Nephron progenitor cell (in vitro differentiated cells): ENCODE data around the gene NCLN.
"Not testable (repeated sequence)": the region's sequence is repeated elsewhere in the genome, so short reads cannot be mapped to it uniquely, and the experiment has no call there.

Experiments used
- DNase-seq: peaks from one replicate; pipeline ENCODE4 v3.0.0; 2021
- H3K27ac Mint-ChIP-seq: 2 replicates; pipeline ENCODE4 v1.8.0; 2021; ENCODE audit warnings: mild to moderate bottlenecking, moderate library complexity, mixed read lengths
- H3K27me3 Mint-ChIP-seq: 2 replicates; pipeline ENCODE4 v1.8.0; 2021; ENCODE audit warnings: mild to moderate bottlenecking, low read depth, mixed read lengths; ENCODE audit not compliant: poor library complexity
- H3K36me3 Mint-ChIP-seq: 2 replicates; pipeline ENCODE4 v1.8.0; 2021; ENCODE audit warnings: low read depth, mixed read lengths
- H3K4me1 Mint-ChIP-seq: 2 replicates; pipeline ENCODE4 v1.8.0; 2021; ENCODE audit warnings: mixed read lengths
- H3K4me3 Mint-ChIP-seq: 2 replicates; pipeline ENCODE4 v1.8.0; 2021; ENCODE audit warnings: mild to moderate bottlenecking, moderate library complexity, mixed read lengths
- H3K9me3 Mint-ChIP-seq: 2 replicates; pipeline ENCODE4 v1.8.0; 2021; ENCODE audit warnings: mild to moderate bottlenecking, moderate library complexity, mixed read lengths
- CTCF ChIP-seq: fragments of 200-600 bp; sonication (generic); IDR thresholded peaks from 2 replicates; pipeline ENCODE4 v1.5.0; 2021; ENCODE audit warnings: antibody characterized with exemption

NCLN gene

GRCh38 chr19:3216874-3217273 lies 31.1 kb downstream of the NCLN start:
- Mint-ChIP-seq H3K27ac (no peak overlapping the region), H3K27me3 (peaks cover 13% of the 10 kb centered on the region), H3K36me3 (no peaks in the 10 kb centered on the region), H3K4me3 (no peak overlapping the region), H3K9me3 (no peaks in the 10 kb centered on the region), H3K4me1 (no peaks in the 10 kb centered on the region)
- no peak for DNase-seq
- TF ChIP-seq CTCF: no peak

DNA sequence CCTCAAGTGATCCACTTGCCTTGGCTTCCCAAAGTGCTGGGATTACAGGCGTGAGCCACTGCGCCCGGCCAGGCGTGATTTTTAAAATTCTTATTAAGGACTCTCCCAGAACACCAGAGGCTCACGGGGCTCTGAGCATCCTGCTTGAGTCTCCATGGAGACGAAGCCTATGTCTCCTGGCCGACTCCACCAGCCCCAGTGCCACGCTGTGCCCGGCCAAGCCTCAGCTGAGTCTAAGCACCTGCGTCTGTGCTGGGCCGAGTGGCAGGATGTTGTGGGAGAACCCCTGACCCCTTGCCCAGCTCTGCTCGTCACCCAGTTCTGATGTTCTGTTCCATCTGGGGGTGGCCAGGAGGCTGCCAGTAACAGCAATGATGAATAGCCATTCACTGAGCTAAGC lies 34.8 kb downstream of the NCLN start:
- Mint-ChIP-seq H3K36me3 (no peaks in the 10 kb centered on the region), H3K27ac (no peak overlapping the region), H3K27me3 (peaks cover 42% of the 10 kb centered on the region), H3K4me3 (no peak overlapping the region), H3K9me3 (no peaks in the 10 kb centered on the region), H3K4me1 (no peaks in the 10 kb centered on the region)
- no peak for DNase-seq
- TF ChIP-seq CTCF: no peak

GRCh38 chr19:3221576-3221975 lies 35.8 kb downstream of the NCLN start:
- peaks cover 42% of the 10 kb centered on the region for H3K27me3 Mint-ChIP-seq

GRCh38 chr19:3222709-3223108 lies 37.0 kb downstream of the NCLN start:
- no peak overlapping the region for H3K27ac Mint-ChIP-seq
- TF ChIP-seq CTCF: no peak
- H3K27me3 Mint-ChIP-seq: peaks cover 42% of the 10 kb centered on the region
- no peak overlapping the region for H3K4me3 Mint-ChIP-seq
- no peaks in the 10 kb centered on the region for H3K36me3 Mint-ChIP-seq
- no peaks in the 10 kb centered on the region for H3K9me3 Mint-ChIP-seq
- no peak for DNase-seq
- no peaks in the 10 kb centered on the region for H3K4me1 Mint-ChIP-seq

More at GRCh38 chr19:3221576-3221975, 35.8 kb downstream of the NCLN start:
- H3K9me3 Mint-ChIP-seq, DNase-seq, H3K36me3 Mint-ChIP-seq, H3K4me3 Mint-ChIP-seq, H3K27ac Mint-ChIP-seq, H3K4me1 Mint-ChIP-seq: not testable (repeated sequence)

- Mint-ChIP-seq H3K27me3 (peaks cover 40% of the 10 kb centered on the region), H3K4me3 (peak within 1 kb of the TSS; percentile 47), H3K27ac (no peak within 1 kb of the TSS), H3K9me3 (no peaks in the 10 kb centered on the region), H3K36me3 (no peaks in the 10 kb centered on the region), H3K4me1 (no peaks in the 10 kb centered on the region)
- peak; percentile 80 for DNase-seq
- TF ChIP-seq CTCF: peak; percentile 21
Observed at GRCh38 chr19:3224346-3225168, 38.8 kb downstream of the NCLN start, which contains the start of gene CELF5. Gene CELF5, plus strand, starts transcription at chr19:3224661. Its CDS starts 79 bp downstream, at chr19:3224740.

- Mint-ChIP-seq H3K36me3 (no peaks in the 10 kb centered on the region), H3K4me1 (no peaks in the 10 kb centered on the region), H3K4me3 (no peak overlapping the region), H3K9me3 (no peaks in the 10 kb centered on the region), H3K27ac (no peak overlapping the region), H3K27me3 (peaks cover 40% of the 10 kb centered on the region)
- no peak for DNase-seq
- TF ChIP-seq CTCF: no peak
Observed at GRCh38 chr19:3225169-3225485, 39.4 kb downstream of the NCLN start.
